Gastroesophageal sphincter (tissue), 4 donors: ENCODE results near the gene PDZD8. TPM values are rescaled to one million over a fixed set of nuclear protein-coding genes. Genes with fewer than 3 reads are reported as not detected.

Source experiments
- ATAC-seq: fragments of 150-250 bp; one replicate; pipeline ENCODE4 v1.9.1; 2016; ENCODE audit warnings: mild to moderate bottlenecking, moderate library complexity
- H3K27ac ChIP-seq, 4 donors: fragments of 200-600 bp; sonication (generic) in 3 of 4; 1 replicate in 3 of 4; 2 replicates in 1 of 4; pipeline ENCODE4 v1.5.1; 2016 to 2019
- H3K27me3 ChIP-seq: fragments of 200-600 bp; sonication (generic); one replicate; pipeline ENCODE4 v1.5.1; 2019
- H3K36me3 ChIP-seq, 2 donors: fragments of 200-600 bp; sonication (generic); one replicate each; pipeline ENCODE4 v1.5.1; 2019; ENCODE audit warnings: control low read depth in 1 of 2
- H3K4me1 ChIP-seq, 3 donors: fragments of 200-600 bp; sonication (generic); 1 replicate in 2 of 3; 2 replicates in 1 of 3; pipeline ENCODE4 v1.5.1; 2016 to 2019; ENCODE audit warnings: control low read depth in 2 of 3
- H3K4me3 ChIP-seq, 2 donors: fragments of 200-600 bp; sonication (generic); one replicate each; pipeline ENCODE4 v1.5.1; 2019; ENCODE audit warnings: mild to moderate bottlenecking in 1 of 2, moderate library complexity in 1 of 2
- H3K9me3 ChIP-seq, 3 donors: fragments of 200-600 bp; sonication (generic); one replicate each; pipeline ENCODE4 v1.5.1; 2017 to 2019; ENCODE audit warnings: control low read depth in 2 of 3
- CTCF ChIP-seq, 4 experiments: fragments of 200-600 bp in 2 of 4; fragments of 450-650 bp in 2 of 4; sonication (generic) in 1 of 4; IDR thresholded peaks; one replicate each; pipeline ENCODE4 v1.5.1; 2017 to 2019; ENCODE audit warnings: antibody characterized with exemption in 4 of 4, mild to moderate bottlenecking in 2 of 4, moderate library complexity in 2 of 4
- EP300 ChIP-seq: sonication (generic); formaldehyde crosslinking; IDR thresholded peaks from one replicate; pipeline ENCODE4 v1.6.1; 2017; ENCODE audit warnings: antibody characterized with exemption, mild to moderate bottlenecking
- POLR2A ChIP-seq, 2 donors: fragments of 450-650 bp; IDR thresholded peaks; one replicate each; pipeline ENCODE4 v1.6.1; 2017; ENCODE audit warnings: antibody characterized with exemption in 2 of 2, mild to moderate bottlenecking in 2 of 2, moderate library complexity in 1 of 2
- POLR2AphosphoS5 ChIP-seq: sonication (generic); formaldehyde crosslinking; IDR thresholded peaks from one replicate; pipeline ENCODE4 v1.6.1; 2017; ENCODE audit warnings: antibody characterized with exemption
- WGBS, 2 donors: methylation state at CpG; one replicate each; pipeline ENCODE4 v1.1.5; 2018; ENCODE audit warnings: low coverage in 1 of 2; 5-methylcytosine and 5-hydroxymethylcytosine counted together
- total RNA-seq, 4 donors: library from RNA; depleted of rRNA; stranded (reverse); fragments of >200 nt; gene quantifications; one replicate each; pipeline ENCODE4 v1.1.0, GENCODE V29; 2016

Gene PDZD8
- total RNA-seq, 4 donors from 2014 or later, result 32.8 to 49.2 (median 37.3) TPM

GRCh38 chr10:117362313-117362712 is 12.9 kb downstream of the PDZD8 start:
- no peaks in the 10 kb centered on the region for H3K27me3 ChIP-seq
- ATAC-seq, result no peak
- H3K36me3 ChIP-seq, result no peaks in the 10 kb centered on the region
- no peak overlapping the region for H3K4me3 ChIP-seq
- no peaks in the 10 kb centered on the region for H3K9me3 ChIP-seq
- H3K4me1 ChIP-seq, result peaks cover 5 to 47% (median 6%) of the 10 kb centered on the region in 3 donors
- TF ChIP-seq CTCF (IDR thresholded peaks at IDR 0.05) (no peak), EP300 (no peak)
- H3K27ac ChIP-seq, result no peak overlapping the region

DNA sequence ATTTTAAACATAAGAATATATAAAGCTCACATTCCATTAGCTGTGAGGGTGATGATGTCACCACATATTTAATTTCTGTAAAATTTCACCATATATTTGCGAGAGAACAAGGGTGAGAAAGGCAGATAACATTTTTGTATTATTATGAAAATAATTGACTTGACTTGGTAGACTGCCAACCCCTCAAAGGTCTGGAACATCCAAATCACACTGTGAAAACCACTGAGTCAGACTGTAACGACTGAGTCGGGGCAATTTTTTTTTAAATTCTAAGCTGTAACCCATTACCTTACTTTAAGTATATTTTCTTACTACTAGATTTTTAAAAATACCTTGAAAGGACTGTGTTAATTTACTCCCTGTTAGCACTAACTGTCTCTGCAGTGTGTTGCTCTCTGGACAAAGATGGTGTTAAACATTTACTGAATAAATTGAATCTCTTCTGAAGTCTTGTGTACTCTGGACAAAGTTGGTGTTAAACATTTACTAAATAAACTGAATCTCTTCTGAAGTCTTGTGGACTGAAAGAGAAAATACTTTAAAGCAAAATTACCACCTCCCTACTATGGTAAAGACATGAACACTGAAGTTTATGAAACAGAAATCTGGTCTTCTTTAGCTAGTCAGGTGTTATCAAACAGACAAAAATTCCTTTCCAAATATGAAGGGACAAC is 14.1 kb downstream of the PDZD8 start:
- Histone ChIP-seq H3K4me1 (peaks cover 5 to 47% (median 6%) of the 10 kb centered on the region in 3 donors), H3K4me3 (no peak overlapping the region), H3K27me3 (no peaks in the 10 kb centered on the region), H3K27ac (no peak overlapping the region), H3K9me3 (no peaks in the 10 kb centered on the region), H3K36me3 (no peaks in the 10 kb centered on the region)
- 12 to 29% methylated on average over 3 of the region's 3 CpGs for WGBS, 2 donors
- TF ChIP-seq POLR2AphosphoS5 (no peak), EP300 (no peak), CTCF (IDR thresholded peaks at IDR 0.05) (no peak), POLR2A (IDR thresholded peaks at IDR 0.05) (no peak)
- ATAC-seq, result no peak

DNA sequence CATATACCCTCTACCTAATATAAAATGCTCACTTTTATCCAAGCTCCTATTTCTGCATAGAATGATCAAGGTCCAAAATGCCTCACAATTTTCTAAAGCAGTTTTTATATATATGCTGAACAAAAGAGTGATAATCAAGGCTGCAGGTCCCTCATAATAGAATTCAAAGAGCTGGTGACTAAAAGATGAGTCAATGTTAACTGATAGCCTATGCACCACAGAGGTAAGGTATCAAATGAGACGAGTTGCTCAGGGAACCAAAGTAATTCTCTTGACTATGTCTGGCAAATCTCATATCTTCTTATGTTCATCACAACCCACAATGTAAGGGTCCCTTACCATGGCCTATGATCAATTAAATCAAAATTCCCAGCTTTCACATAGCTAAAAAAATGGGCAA is 15.2 kb downstream of the PDZD8 start:
- no peak overlapping the region for H3K4me3 ChIP-seq
- H3K27me3 ChIP-seq, result no peaks in the 10 kb centered on the region
- H3K27ac ChIP-seq, result no peak overlapping the region
- no peaks in the 10 kb centered on the region for H3K36me3 ChIP-seq
- peaks cover 5 to 44% (median 6%) of the 10 kb centered on the region in 3 donors for H3K4me1 ChIP-seq
- TF ChIP-seq POLR2AphosphoS5 (no peak), CTCF (IDR thresholded peaks at IDR 0.05) (no peak), POLR2A (IDR thresholded peaks at IDR 0.05) (no peak), EP300 (no peak)
- H3K9me3 ChIP-seq, result no peaks in the 10 kb centered on the region
- 53 to 60% methylated on average over 1 of the region's 1 CpG for WGBS, 2 donors
- no peak for ATAC-seq

- no peak for TF ChIP-seq POLR2A (IDR thresholded peaks at IDR 0.05)
- TF ChIP-seq POLR2AphosphoS5, result no peak
- TF ChIP-seq CTCF (IDR thresholded peaks at IDR 0.05), result no peak
- TF ChIP-seq EP300, result no peak
- Histone ChIP-seq H3K36me3 (no peaks in the 10 kb centered on the region), H3K27ac (no peak overlapping the region), H3K9me3 (no peaks in the 10 kb centered on the region), H3K4me3 (no peak overlapping the region), H3K27me3 (no peaks in the 10 kb centered on the region), H3K4me1 (peaks cover 0 to 26% (median 0%) of the 10 kb centered on the region in 3 donors)
- ATAC-seq, result no peak
- 66 to 92% methylated on average over 3 of the region's 3 CpGs for WGBS, 2 donors
Observed at GRCh38 chr10:117355072-117355471, 20.2 kb downstream of the PDZD8 start.

DNA sequence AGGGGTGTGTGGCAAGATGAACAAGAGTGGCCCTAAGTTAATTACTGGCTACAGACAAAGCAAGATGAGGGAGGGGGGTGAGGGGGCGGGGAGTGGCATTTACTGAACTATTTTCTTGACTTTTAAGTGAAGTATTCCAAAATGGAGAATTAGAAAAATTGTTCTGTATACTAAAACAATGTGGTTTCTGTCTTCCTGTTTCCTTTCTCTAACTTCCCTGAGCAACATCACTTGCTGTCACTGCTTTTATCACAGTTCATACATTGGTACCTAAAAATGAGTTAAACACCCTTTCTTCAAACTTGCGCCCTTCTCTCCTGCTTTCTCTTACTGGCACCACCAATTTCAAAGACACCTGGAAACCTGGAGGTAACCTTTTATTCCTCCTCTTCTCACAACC is 21.6 kb downstream of the PDZD8 start:
- Histone ChIP-seq H3K27me3 (no peaks in the 10 kb centered on the region), H3K4me1 (peaks cover 0 to 26% (median 0%) of the 10 kb centered on the region in 3 donors), H3K9me3 (no peaks in the 10 kb centered on the region), H3K27ac (no peak overlapping the region), H3K4me3 (no peak overlapping the region), H3K36me3 (no peaks in the 10 kb centered on the region)
- no peak for ATAC-seq
- no peak for TF ChIP-seq CTCF (IDR thresholded peaks at IDR 0.05)
- no peak for TF ChIP-seq POLR2AphosphoS5
- TF ChIP-seq POLR2A (IDR thresholded peaks at IDR 0.05), result no peak
- no peak for TF ChIP-seq EP300
- WGBS, 2 donors, result 79 to 100% methylated on average over 1 to 2 of the region's 2 CpGs
